GOT3 (cell line): ENCODE measurements around the gene TMEM129.

ENCODE experiments used
- DNase-seq: peaks from one replicate; lab custom pipeline; 2025; ENCODE audit warnings: mixed read lengths; lab: John Stamatoyannopoulos, UW

Gene TMEM129

DNA sequence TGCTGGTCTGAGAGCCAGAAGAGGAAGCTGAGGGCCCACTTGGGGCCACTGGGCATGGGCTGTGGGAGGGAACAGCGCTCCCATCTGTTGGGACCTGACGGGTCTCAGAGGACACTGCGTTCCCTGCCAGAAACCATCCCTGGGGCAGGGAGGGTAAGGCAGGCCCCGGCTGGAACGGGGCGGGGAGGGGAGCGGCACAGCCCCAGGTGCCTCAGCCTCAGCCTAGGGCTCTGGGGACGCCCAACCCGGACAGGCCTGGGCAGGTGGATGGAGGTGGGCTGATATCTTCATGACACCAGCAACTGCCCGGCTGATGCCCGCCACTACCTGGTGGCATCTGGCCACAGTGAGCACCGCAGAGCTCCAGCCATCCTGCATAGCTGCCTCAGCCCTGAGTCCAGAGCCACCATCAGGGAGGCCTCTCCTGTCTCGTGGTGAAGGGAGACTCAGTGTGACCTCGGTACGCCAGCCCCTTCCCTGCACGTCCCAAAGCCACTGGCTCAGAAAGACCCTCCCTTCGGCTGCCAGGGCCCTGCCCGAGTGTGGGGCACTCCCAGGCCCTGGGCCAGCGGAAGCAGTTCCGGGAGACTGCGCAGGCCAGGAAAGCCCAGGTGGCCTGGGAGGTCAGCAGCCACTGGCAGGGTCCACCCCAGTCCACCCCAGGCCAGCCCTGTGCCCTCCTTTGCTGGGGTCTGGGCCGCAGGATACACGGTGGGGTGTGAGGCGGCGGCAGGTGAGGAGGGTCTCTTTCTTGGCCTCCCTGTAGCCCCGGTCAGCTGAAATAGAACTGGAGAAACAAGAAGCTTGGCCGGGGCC is 37.4 kb upstream of the TMEM129 start:
- no peak for DNase-seq

- no peak for DNase-seq
Observed at GRCh38 chr4:1757836-1758235, 36.7 kb upstream of the TMEM129 start.

DNA sequence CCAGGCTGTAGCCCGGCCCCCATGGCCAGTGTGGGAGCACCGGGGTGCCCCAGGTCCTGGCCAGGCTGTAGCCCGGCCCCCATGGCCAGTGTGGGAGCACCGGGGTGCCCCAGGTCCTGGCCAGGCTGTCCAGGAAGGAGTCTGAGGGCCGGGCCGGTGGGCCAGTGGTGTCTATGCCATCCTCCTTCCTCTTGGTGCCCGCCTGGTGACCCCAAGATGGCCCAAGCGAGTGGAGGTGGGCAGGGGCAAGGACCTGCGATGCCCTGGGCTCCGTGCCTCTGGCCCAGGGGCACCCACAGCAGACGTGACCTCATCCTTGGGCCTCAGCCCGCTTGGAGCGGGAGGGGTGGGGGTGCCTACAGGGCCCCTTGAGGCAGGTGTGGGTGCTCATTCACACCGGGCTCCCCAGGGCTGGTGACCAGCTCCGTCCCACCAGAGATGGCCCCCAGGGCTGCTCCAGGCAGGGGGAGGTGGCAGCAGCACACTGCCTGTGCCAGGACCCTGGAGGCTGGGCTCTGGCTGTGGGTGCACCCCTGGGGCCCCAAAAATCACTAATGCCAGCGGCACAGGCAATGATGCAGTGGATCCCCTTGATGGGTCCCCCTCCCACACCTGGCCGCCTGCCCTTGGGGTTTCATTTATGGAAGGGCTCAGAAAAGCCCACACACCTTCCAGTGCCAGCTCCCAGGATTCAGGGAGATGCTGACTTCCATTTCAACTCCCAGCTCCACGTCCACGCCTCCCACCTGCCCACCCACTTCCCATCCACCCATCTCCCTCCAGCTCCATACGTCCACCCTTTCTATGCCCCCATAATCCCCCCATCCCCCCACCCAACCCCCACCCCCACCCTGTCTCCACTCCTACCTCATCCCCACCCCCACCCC is 36.0 kb upstream of the TMEM129 start:
- no peak for DNase-seq

DNA sequence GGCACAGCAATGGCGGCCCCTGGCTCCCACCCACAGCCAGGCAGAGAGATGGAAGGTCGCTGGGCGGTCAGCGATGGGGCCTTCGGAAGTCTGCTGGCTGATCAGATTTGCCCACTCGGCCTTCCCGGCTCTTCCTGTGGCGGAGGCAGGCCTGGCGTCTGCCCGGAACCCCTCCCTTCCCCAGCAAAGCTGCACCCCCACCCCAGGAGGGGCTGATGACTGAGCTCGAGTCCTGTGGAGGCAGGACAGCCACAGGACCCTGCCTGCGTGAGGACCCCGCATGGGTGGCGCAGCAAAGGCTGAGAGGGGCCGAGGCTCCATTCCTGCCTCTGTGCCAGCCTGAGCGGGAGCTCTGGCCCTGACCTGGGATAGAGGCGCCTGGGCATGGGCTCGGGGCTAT is 35.0 kb upstream of the TMEM129 start:
- DNase-seq: no peak

DNA sequence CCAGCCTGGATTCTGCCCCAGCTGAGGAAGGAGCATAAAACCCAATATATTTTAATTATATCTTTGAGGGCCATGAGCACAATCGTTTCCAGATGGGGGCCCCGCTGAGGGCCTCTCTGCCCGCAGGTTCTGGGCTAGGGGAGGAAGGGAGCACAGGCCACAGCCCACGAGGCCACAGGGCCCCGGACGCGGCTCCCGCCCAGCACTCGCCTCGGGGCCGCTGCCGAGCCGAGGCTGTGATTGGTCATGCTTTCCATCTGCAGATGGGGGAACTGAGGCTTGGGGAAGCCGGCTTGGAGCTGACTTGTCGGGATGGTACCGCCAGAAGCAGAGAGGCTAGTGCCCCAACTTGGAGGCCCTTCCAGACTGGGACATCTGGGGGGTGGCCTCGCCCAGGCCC is 34.2 kb upstream of the TMEM129 start:
- DNase-seq: no peak

- no peak for DNase-seq
Observed at GRCh38 chr4:1754336-1754735, 33.2 kb upstream of the TMEM129 start.

DNA sequence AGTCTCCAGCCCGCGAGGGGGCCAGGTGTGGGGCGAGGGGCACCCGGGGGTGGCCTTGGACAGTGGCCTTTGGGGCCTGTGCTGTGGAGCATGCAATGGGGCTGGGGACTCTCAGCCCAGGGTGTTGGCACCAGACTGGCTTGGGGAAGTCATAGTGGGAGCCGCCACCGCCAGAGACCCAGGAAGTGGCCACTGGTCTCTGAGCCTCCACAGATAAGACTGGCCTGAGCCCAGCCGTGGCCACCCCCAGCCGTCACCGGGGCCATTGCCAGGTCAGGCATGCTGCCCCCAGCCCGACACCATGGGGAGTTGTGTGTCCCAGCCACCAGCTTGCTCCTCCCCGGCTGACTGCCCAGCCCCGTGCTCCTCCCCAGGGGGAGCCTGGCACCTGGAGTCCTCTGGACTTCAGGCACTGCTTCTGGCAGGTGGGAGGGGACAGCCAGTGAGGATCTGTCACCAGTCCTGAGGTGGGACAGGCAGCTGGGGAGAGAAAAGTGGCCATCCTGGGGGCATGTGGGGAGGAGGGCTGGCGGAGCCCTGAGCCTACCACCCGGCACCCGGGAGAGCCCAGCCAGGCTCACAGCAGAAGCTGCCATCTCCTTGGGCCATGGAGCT is 32.7 kb upstream of the TMEM129 start:
- no peak for DNase-seq

- no peak for DNase-seq
Observed at GRCh38 chr4:1753294-1753696, 32.2 kb upstream of the TMEM129 start.

- DNase-seq: no peak
Observed at GRCh38 chr4:1752284-1753041, 31.3 kb upstream of the TMEM129 start.

DNA sequence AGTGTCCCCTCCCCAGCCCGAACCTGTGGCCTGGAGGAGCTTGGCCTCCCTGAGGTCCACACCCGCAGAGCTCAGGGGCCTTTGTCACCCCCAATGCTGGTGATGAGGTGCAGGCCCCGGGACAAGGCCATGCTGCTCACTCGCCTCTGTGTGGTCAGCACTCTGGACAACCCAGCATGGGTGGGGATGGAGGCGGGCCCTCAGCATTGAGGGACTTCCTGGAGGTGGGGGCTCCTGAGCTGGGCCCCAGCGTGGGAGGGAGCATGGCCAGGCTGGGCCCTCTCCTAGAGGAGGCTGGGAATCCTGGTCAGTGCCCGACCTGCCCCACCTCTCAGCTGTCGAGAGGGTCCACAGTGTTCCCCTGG is 30.8 kb upstream of the TMEM129 start:
- no peak for DNase-seq

- no peak for DNase-seq
Observed at GRCh38 chr4:1751155-1751918, 30.2 kb upstream of the TMEM129 start.

DNA sequence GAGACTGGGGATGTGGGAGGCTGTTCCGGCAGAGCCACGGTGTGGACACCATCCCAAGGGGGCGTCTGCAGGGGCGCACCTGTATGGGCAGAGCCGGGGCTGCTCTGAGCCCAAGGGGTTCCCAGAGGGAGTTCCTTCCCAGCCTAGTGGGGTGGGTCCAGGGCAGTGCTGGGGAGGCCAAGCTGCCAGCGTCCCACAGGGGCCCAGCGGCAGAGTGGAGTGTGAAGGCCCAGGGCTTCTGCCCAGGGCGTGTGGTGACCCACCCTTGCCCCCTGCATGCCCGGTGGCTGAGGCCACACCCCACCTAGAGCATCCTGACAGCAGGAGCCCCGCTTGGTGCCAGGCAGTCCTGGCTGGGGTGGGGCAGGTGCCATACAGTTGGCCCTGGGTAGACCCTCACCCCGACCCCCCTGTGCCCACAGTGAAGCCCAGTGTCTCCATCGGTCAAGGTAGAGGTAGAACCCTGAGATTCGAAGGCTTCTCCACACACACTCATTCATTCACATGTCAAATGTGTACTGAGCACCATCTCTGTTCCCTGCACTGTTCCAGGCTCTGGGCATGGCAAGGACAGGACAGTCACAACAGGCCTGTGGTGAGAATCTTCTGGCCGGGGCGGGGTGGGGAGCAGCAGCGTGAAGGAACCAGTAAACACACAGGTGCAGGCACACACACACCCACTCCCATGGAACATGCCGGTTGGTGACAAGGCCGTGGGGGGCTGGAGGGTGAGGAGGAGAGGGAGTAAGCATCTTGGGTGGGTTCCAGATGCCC is 29.4 kb upstream of the TMEM129 start:
- DNase-seq: no peak

DNA sequence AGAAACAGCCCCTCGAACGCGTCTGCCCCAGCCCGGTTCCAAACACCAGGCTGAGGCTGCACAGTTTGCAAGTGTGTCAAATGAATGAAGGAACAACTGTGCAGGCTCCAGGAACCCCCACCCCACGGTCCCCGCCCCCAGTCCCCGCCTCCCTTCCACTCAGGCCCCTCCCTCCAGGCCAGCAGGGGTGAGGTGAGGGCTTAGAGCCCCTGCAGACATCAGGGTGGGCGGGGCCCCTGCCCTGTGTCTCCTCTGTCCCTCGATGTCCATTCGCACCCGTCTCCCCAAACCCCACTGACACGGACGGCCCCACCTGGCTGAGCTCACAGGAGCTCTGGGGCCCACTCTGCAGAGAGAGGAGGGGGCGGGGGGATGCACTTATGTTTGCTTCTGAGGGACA is 28.7 kb upstream of the TMEM129 start:
- no peak for DNase-seq

GRCh38 chr4:1749370-1749769 is 28.2 kb upstream of the TMEM129 start:
- DNase-seq: no peak

- DNase-seq: no peak
Observed at GRCh38 chr4:1748465-1748995, 27.4 kb upstream of the TMEM129 start.

GRCh38 chr4:1747603-1747967 is 26.5 kb upstream of the TMEM129 start:
- DNase-seq: no peak

GRCh38 chr4:1746919-1747602 is 25.9 kb upstream of the TMEM129 start:
- no peak for DNase-seq

- peak; percentile 26 for DNase-seq
Observed at GRCh38 chr4:1746265-1746691, 25.2 kb upstream of the TMEM129 start.

DNA sequence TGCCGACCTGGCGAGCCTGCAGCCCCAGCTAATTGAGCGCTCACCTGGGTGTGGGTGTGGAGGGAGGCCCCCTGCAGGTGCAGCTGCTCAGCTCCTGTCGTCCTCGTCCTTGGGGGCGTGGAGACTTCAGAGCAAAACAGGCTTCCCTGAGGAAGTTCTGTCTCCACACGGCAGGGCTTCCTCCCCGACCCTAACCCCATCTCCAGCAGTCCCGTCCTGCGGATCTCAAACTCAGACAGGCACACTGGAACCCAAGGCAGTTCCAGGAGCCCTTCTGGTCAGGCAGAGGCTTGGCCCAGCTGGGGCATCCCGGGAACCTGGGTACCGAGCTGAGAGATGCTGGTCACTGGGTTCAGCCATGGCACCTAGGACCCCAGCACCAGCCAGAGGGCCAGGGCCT is 24.6 kb upstream of the TMEM129 start:
- DNase-seq: no peak

DNA sequence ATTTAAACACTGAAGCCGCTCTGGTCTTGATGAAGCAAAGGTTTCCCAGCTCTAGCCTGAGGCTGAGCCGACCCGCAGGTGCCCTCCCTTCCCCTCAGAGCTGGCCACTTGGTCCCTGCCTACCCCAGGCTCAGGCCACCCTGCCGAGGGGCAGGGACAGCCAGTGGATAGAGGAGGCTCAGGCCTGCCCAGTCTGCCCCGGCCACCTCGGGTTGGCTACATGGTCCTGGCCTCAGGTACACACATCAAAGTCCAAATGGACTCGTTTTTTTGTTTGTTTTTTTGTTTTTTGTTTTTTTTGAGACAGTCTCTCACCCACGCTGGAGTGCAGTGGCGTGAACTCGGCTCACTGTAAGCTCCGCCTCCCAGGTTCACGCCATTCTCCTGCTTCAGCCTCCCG is 24.0 kb upstream of the TMEM129 start:
- no peak for DNase-seq
